Activated CD8-positive, alpha-beta memory T cell treated with anti-CD3 and anti-CD28 coated beads for 24 hours (primary cell): ENCODE results near the gene TSPAN5.

ENCODE experiments used
- DNase-seq: peaks from one replicate; pipeline ENCODE4 v3.0.0-alpha.2; 2020

TSPAN5 gene

GRCh38 chr4:98642991-98643426 lies 15.4 kb downstream of the TSPAN5 start:
- no peak for DNase-seq

- no peak for DNase-seq
These were observed 16.3 kb downstream of the TSPAN5 start for GRCh38 chr4:98641906-98642668.

- DNase-seq, result no peak
These were observed 17.0 kb downstream of the TSPAN5 start for GRCh38 chr4:98641376-98641775.

- no peak for DNase-seq
These were observed 18.9 kb downstream of the TSPAN5 start for GRCh38 chr4:98639523-98639922.

- DNase-seq, result no peak
These were observed 19.3 kb downstream of the TSPAN5 start for GRCh38 chr4:98639108-98639507.

GRCh38 chr4:98638661-98639060 lies 19.8 kb downstream of the TSPAN5 start:
- DNase-seq, result no peak

GRCh38 chr4:98634061-98634460 lies 24.4 kb downstream of the TSPAN5 start:
- DNase-seq, result no peak

GRCh38 chr4:98633159-98633558 lies 25.3 kb downstream of the TSPAN5 start:
- no peak for DNase-seq

- no peak for DNase-seq
These were observed 26.2 kb downstream of the TSPAN5 start for GRCh38 chr4:98632258-98632657.

- DNase-seq, result no peak
These were observed 26.9 kb downstream of the TSPAN5 start for GRCh38 chr4:98631506-98631905.

GRCh38 chr4:98630737-98631454 lies 27.5 kb downstream of the TSPAN5 start:
- no peak for DNase-seq

- DNase-seq, result no peak
These were observed 30.7 kb downstream of the TSPAN5 start for GRCh38 chr4:98627531-98628257.

- no peak for DNase-seq
These were observed 32.1 kb downstream of the TSPAN5 start for GRCh38 chr4:98626350-98626749.

GRCh38 chr4:98625920-98626319 lies 32.5 kb downstream of the TSPAN5 start:
- no peak for DNase-seq

GRCh38 chr4:98625399-98625798 lies 33.0 kb downstream of the TSPAN5 start:
- no peak for DNase-seq

- no peak for DNase-seq
These were observed 33.8 kb downstream of the TSPAN5 start for GRCh38 chr4:98624642-98625041.

GRCh38 chr4:98624144-98624543 lies 34.3 kb downstream of the TSPAN5 start:
- DNase-seq, result no peak

GRCh38 chr4:98623126-98623802 lies 35.1 kb downstream of the TSPAN5 start:
- DNase-seq, result no peak

- DNase-seq, result no peak
These were observed 38.2 kb downstream of the TSPAN5 start for GRCh38 chr4:98620087-98620784.

- no peak for DNase-seq
These were observed 39.2 kb downstream of the TSPAN5 start for GRCh38 chr4:98619180-98619579.

GRCh38 chr4:98618680-98619079 lies 39.7 kb downstream of the TSPAN5 start:
- DNase-seq, result no peak

GRCh38 chr4:98617358-98618047 lies 40.9 kb downstream of the TSPAN5 start:
- no peak for DNase-seq
